CD4-positive, alpha-beta memory T cell (primary cell): ENCODE measurements around the gene SCG2. TPM values are rescaled to one million over a fixed set of nuclear protein-coding genes. Genes with fewer than 3 reads are reported as not detected.

Source experiments
- CTCF ChIA-PET: fragments of 350-600 bp; sonication (Branson Sonifier 250); formaldehyde crosslinking; loops from one replicate; lab custom pipeline; 2021; ENCODE audit warnings: inconsistent platforms; ENCODE audit not compliant: partially characterized antibody; lab: Charles Lee
- POLR2A ChIA-PET: fragments of 350-600 bp; sonication (Branson Sonifier 250); formaldehyde crosslinking; loops from one replicate; lab custom pipeline; 2021; ENCODE audit not compliant: partially characterized antibody; lab: Charles Lee
- DNase-seq, 5 donors: peaks; one replicate each; pipeline versions ENCODE4 v3.0.0 to v3.0.0-alpha.2; 2020 to 2022; ENCODE audit warnings: mixed read lengths in 1 of 5
- H3K27ac ChIP-seq: one replicate; pipeline ENCODE4 v1.7.0; 2013; ENCODE audit warnings: low read depth, low read length
- H3K27me3 ChIP-seq: 2 replicates; pipeline ENCODE4 v1.7.0; 2013; ENCODE audit warnings: mild to moderate bottlenecking, low read length, moderate library complexity; ENCODE audit not compliant: insufficient read depth
- H3K36me3 ChIP-seq: 2 replicates; pipeline ENCODE4 v1.7.0; 2013; ENCODE audit warnings: mild to moderate bottlenecking, low read length, moderate library complexity; ENCODE audit not compliant: insufficient read depth
- H3K4me1 ChIP-seq: 2 replicates; pipeline ENCODE4 v1.7.0; 2013; ENCODE audit warnings: mild to moderate bottlenecking, low read length, moderate library complexity; ENCODE audit not compliant: insufficient read depth
- H3K4me3 ChIP-seq, 2 donors: one replicate each; pipeline ENCODE4 v1.7.0; 2013; ENCODE audit warnings: low read length in 2 of 2, mild to moderate bottlenecking in 1 of 2
- H3K9me3 ChIP-seq, 2 donors: one replicate each; pipeline ENCODE4 v1.7.0; 2013; ENCODE audit warnings: low read length in 2 of 2, control low read depth in 1 of 2; ENCODE audit not compliant: control insufficient read depth in 1 of 2
- H3K27ac Mint-ChIP-seq, 7 donors: one replicate each; pipeline ENCODE4 v1.8.0; 2020 to 2021; ENCODE audit warnings: mixed read lengths in 7 of 7, mild to moderate bottlenecking in 6 of 7, inconsistent platforms in 3 of 7, moderate library complexity in 3 of 7
- H3K27me3 Mint-ChIP-seq, 2 donors: one replicate each; pipeline ENCODE4 v1.8.0; 2020 to 2021; ENCODE audit warnings: mixed read lengths in 2 of 2
- H3K36me3 Mint-ChIP-seq, 2 donors: one replicate each; pipeline ENCODE4 v1.8.0; 2020 to 2021; ENCODE audit warnings: mixed read lengths in 2 of 2, inconsistent platforms in 1 of 2, mild to moderate bottlenecking in 1 of 2
- H3K4me1 Mint-ChIP-seq, 4 donors: one replicate each; pipeline ENCODE4 v1.8.0; 2020 to 2021; ENCODE audit warnings: mixed read lengths in 4 of 4, mild to moderate bottlenecking in 1 of 4
- H3K4me3 Mint-ChIP-seq, 8 donors: one replicate each; pipeline ENCODE4 v1.8.0; 2020 to 2021; ENCODE audit warnings: mixed read lengths in 8 of 8, mild to moderate bottlenecking in 7 of 8, moderate library complexity in 6 of 8, inconsistent platforms in 3 of 8
- H3K9me3 Mint-ChIP-seq, 8 donors: one replicate each; pipeline ENCODE4 v1.8.0; 2020 to 2021; ENCODE audit warnings: mixed read lengths in 8 of 8, mild to moderate bottlenecking in 5 of 8, inconsistent platforms in 3 of 8, moderate library complexity in 1 of 8
- intact Hi-C: fragments of 100-400 bp; cut with micrococcal nuclease; formaldehyde crosslinking; loops from one replicate; pipeline ENCODE4 v1.15.1; 2023
- polyA plus RNA-seq, 2 donors: library from polyadenylated mRNA; unstranded; fragments of 300-500 nt; fragmentation: Illumina TruSeq; gene quantifications; one replicate each; pipeline ENCODE4 v1.2.3, GENCODE V29; 2021
- total RNA-seq, 2 experiments: library from RNA; stranded (reverse); gene quantifications; one replicate each; pipeline ENCODE4 v1.2.3, GENCODE V29; 2021

Gene SCG2
- total and polyA plus RNA-seq, 4 experiments from 2014 or later: not detected

DNA sequence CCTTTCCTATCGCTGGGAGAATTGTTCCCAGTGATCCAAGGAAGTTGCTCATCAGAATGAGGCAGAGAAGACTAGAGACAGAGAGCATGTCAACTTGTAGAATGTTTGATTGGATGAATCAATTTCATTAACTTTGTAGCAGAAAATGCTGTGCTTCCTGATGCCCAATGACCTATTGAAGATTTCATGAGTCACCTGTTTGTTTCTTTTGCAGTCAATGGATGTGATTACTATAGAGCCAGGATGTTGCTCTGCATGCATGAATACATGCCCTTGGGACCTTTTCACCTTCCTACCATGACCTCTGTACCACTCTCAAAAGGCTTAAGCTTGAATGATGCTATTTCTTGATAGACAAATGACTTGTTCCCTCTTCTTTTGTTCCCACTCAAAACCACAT is 23.3 kb downstream of the SCG2 start:
- no peaks in the 10 kb centered on the region for H3K36me3 ChIP-seq

DNA sequence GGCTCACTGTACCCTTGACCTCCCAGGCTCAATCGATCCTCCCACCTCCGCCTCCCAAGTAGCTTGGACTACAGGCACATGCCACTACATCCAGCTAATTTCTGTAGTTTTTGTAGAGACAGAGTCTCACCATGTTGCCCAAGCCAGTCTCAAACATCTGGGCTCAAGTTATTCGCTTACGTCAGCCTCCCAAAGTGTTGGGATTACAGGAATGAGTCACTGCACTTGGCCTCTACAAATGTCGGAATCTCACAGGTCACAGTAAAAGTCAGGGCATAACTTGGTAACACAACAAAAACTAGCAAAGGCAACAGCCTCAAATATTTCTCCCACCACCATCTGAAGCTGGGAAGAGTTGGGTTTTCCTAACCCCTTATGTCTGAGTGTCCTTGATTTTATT is 25.3 kb downstream of the SCG2 start:
- POLR2A ChIA-PET: no interaction called here
- CTCF ChIA-PET: no interaction called here

More for the DNA sequence above, 23.3 kb downstream of the SCG2 start:
- H3K27ac ChIP-seq: no peak overlapping the region
- H3K4me3 ChIP-seq: no peak overlapping the region
- POLR2A ChIA-PET: no interaction called here
- no peaks in the 10 kb centered on the region for H3K4me1 Mint-ChIP-seq
- H3K27ac Mint-ChIP-seq: no peak overlapping the region
- DNase-seq: no peak
- peaks cover 0 to 4% (median 0%) of the 10 kb centered on the region in 8 donors for H3K9me3 Mint-ChIP-seq
- no peaks in the 10 kb centered on the region for H3K27me3 Mint-ChIP-seq
- intact Hi-C loops: no loop called here
- CTCF ChIA-PET: no interaction called here
- H3K4me1 ChIP-seq: no peaks in the 10 kb centered on the region
- no peak overlapping the region for H3K4me3 Mint-ChIP-seq
- no peaks in the 10 kb centered on the region for H3K36me3 Mint-ChIP-seq
- H3K27me3 ChIP-seq: no peaks in the 10 kb centered on the region
- H3K9me3 ChIP-seq: no peaks in the 10 kb centered on the region

DNA sequence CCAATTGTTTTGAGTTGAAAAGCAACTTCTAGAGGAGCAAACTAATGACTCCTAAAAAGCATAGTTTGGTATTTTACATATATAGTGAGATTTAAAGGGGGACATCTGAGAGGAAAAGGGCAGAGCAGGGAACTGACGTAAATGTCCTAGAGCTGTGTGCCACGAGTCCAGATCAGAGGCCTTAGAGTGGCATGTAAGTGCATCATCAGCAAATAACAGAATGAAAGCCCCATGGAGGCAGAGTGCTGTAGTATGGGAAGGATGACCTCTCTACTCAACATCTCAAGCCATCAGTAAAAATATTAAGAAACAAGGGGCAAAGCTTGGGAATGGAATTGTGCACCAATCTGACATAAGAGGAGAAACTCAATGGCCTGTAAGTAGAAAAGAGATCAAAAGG is 31.4 kb downstream of the SCG2 start:
- Histone ChIP-seq H3K27me3 (no peaks in the 10 kb centered on the region), H3K4me3 (no peak overlapping the region), H3K36me3 (no peaks in the 10 kb centered on the region), H3K4me1 (no peaks in the 10 kb centered on the region), H3K9me3 (no peaks in the 10 kb centered on the region), H3K27ac (no peak overlapping the region)
- peaks cover 0 to 2% (median 0%) of the 10 kb centered on the region in 8 donors for H3K9me3 Mint-ChIP-seq
- H3K4me1 Mint-ChIP-seq: no peaks in the 10 kb centered on the region
- ChIA-PET POLR2A (no interaction called here), CTCF (no interaction called here)
- intact Hi-C loops: no loop called here
- H3K27me3 Mint-ChIP-seq: peaks cover 0 to 5% of the 10 kb centered on the region in 2 donors
- no peak overlapping the region for H3K27ac Mint-ChIP-seq
- no peak overlapping the region for H3K4me3 Mint-ChIP-seq
- H3K36me3 Mint-ChIP-seq: no peaks in the 10 kb centered on the region
- DNase-seq: no peak

More for the DNA sequence above, 25.3 kb downstream of the SCG2 start:
- Mint-ChIP-seq H3K9me3 (peaks cover 0 to 4% (median 0%) of the 10 kb centered on the region in 8 donors), H3K4me3 (no peak overlapping the region), H3K27ac (no peak overlapping the region), H3K36me3 (no peaks in the 10 kb centered on the region), H3K4me1 (no peaks in the 10 kb centered on the region), H3K27me3 (peaks cover 0 to 1% of the 10 kb centered on the region in 2 donors)
- Histone ChIP-seq H3K9me3 (no peaks in the 10 kb centered on the region), H3K27ac (no peak overlapping the region), H3K4me3 (no peak overlapping the region), H3K36me3 (no peaks in the 10 kb centered on the region), H3K27me3 (no peaks in the 10 kb centered on the region), H3K4me1 (no peaks in the 10 kb centered on the region)
- intact Hi-C loops: no loop called here
- no peak for DNase-seq

DNA sequence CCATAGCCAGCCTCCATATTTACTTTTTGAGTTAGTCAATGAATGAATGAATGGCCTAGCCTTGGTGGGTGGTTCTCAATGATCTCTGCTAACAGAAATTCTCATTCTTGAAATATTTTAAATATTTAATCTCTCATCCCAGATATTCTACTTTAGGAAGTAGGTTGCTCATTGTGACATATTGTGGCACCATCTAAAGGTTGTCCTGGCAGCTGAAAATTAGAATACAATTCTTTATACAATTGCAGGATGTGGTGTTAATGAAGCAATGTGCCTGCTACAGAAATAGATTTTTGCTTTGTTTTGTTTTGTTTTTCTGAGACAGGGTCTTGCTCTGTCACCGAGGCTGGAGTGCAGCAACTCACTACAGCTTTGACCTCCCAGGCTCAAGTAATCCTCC is 35.8 kb downstream of the SCG2 start:
- no peaks in the 10 kb centered on the region for H3K4me1 Mint-ChIP-seq

DNA sequence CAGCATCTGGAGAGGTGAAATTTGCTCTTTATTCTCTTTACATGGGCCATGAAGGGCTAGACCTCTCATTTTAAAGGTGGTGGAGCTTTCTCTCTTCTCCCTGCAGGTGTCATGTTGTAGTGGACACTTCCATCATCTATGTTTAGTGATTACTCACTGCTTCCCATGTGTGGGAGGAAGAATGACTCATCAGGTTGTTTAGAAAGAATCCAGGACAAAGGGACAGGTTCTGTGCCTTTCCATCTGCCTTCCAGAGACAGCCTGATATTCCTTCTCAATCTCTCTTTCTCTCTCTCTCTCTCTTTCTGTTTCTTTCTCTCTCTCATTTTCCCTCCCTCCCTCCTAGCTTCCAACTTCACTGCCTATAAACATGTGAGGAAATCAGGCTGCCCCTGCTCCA is 38.7 kb downstream of the SCG2 start:
- Mint-ChIP-seq H3K4me3 (no peak overlapping the region), H3K9me3 (peaks cover 0 to 6% (median 0%) of the 10 kb centered on the region in 8 donors), H3K27me3 (peaks cover 0 to 5% of the 10 kb centered on the region in 2 donors), H3K27ac (no peak overlapping the region), H3K36me3 (no peaks in the 10 kb centered on the region), H3K4me1 (peaks cover 0 to 1% (median 0%) of the 10 kb centered on the region in 4 donors)
- no peaks in the 10 kb centered on the region for H3K27me3 ChIP-seq
- intact Hi-C loops: no loop called here
- H3K4me1 ChIP-seq: no peaks in the 10 kb centered on the region
- H3K27ac ChIP-seq: no peak overlapping the region
- no peaks in the 10 kb centered on the region for H3K36me3 ChIP-seq
- H3K4me3 ChIP-seq: no peak overlapping the region
- POLR2A ChIA-PET: no interaction called here
- CTCF ChIA-PET: no interaction called here
- H3K9me3 ChIP-seq: no peaks in the 10 kb centered on the region
- DNase-seq: no peak

More for the DNA sequence above, 35.8 kb downstream of the SCG2 start:
- peaks cover 0 to 3% of the 10 kb centered on the region in 2 donors for H3K27me3 Mint-ChIP-seq
- no peaks in the 10 kb centered on the region for H3K36me3 ChIP-seq
- no peak overlapping the region for H3K27ac ChIP-seq
- H3K9me3 Mint-ChIP-seq: peaks cover 0 to 2% (median under 1%) of the 10 kb centered on the region in 8 donors
- no peak overlapping the region for H3K4me3 ChIP-seq
- no peak overlapping the region for H3K27ac Mint-ChIP-seq
- H3K4me1 ChIP-seq: no peaks in the 10 kb centered on the region
- POLR2A ChIA-PET: no interaction called here
- H3K27me3 ChIP-seq: no peaks in the 10 kb centered on the region
- no peaks in the 10 kb centered on the region for H3K9me3 ChIP-seq
- H3K4me3 Mint-ChIP-seq: no peak overlapping the region
- no peaks in the 10 kb centered on the region for H3K36me3 Mint-ChIP-seq
- no peak for DNase-seq
- CTCF ChIA-PET: no interaction called here
- intact Hi-C loops: no loop called here

DNA sequence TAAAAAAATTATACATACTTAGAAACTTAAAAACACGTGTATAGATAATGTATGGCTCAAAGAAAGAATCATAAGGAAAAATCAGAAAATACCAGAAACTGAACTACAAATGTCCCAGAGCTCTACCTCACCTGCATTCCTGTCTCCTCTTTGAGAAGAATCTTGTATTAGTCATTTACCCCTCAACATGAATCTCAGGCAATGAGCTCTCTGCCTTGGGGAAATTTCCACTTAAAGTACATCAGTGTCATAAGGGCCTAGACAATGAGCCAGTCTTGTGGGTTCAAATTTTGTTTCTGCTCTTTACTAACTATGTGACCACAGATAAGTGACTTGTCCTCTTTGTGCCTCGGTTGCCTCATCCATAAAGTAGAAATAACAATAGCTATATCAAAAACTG is 40.1 kb downstream of the SCG2 start:
- no peak overlapping the region for H3K4me3 ChIP-seq
- H3K4me1 ChIP-seq: no peaks in the 10 kb centered on the region
- CTCF ChIA-PET: no interaction called here
- DNase-seq: no peak
- H3K9me3 ChIP-seq: no peaks in the 10 kb centered on the region
- POLR2A ChIA-PET: no interaction called here
- no peak overlapping the region for H3K27ac Mint-ChIP-seq
- no peak overlapping the region for H3K27ac ChIP-seq
- peaks cover 0 to 5% of the 10 kb centered on the region in 2 donors for H3K27me3 Mint-ChIP-seq
- peaks cover 0 to 1% (median 0%) of the 10 kb centered on the region in 4 donors for H3K4me1 Mint-ChIP-seq
- H3K36me3 ChIP-seq: no peaks in the 10 kb centered on the region
- intact Hi-C loops: no loop called here
- H3K4me3 Mint-ChIP-seq: no peak overlapping the region
- H3K36me3 Mint-ChIP-seq: no peaks in the 10 kb centered on the region
- H3K27me3 ChIP-seq: no peaks in the 10 kb centered on the region
- peaks cover 0 to 6% (median 0%) of the 10 kb centered on the region in 8 donors for H3K9me3 Mint-ChIP-seq

DNA sequence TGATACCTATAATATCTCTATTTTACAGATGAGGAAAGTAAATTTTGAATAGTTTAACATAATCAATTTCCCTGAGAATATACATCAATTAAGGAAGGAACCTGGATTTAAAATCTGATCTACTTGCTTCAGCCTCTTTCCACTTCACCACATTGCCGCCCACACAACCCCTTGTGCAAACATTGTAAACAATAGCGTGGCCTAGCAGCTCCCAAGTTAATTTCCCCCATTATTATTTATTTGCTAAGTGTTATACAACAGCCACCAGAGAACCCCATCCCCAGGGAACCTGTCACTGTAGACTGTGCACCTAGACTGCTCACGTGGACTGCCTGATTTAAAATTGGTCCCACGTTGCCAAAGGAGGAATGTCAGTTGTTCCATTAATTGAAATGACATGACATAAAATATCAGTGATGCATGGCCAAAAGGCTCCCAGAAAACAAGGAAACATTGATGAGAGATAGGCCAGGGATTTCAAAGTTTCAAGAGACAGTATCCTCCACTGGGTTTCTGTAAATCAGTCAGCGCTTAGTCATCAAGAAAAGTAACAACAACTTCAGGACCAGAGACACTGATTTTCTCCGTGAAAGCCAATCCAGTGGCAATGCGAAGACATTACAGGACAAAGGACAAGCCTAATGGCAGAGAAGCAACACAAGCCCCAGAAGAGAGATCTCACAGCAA is 41.3 kb downstream of the SCG2 start:
- Mint-ChIP-seq H3K4me1 (peaks cover 0 to 1% (median 0%) of the 10 kb centered on the region in 4 donors), H3K27ac (no peak overlapping the region), H3K36me3 (no peaks in the 10 kb centered on the region), H3K9me3 (peaks cover 0 to 6% (median 1%) of the 10 kb centered on the region in 8 donors), H3K4me3 (no peak overlapping the region), H3K27me3 (peaks cover 0 to 5% of the 10 kb centered on the region in 2 donors)
- Histone ChIP-seq H3K9me3 (no peaks in the 10 kb centered on the region), H3K36me3 (no peaks in the 10 kb centered on the region), H3K27me3 (no peaks in the 10 kb centered on the region), H3K27ac (no peak overlapping the region), H3K4me1 (no peaks in the 10 kb centered on the region), H3K4me3 (no peak overlapping the region)
- POLR2A ChIA-PET: no interaction called here
- intact Hi-C loops: no loop called here
- CTCF ChIA-PET: no interaction called here
- no peak for DNase-seq
